HepG2 (cell line): ENCODE measurements around the gene LRRN4CL. TPM values are rescaled to one million over a fixed set of nuclear protein-coding genes. Genes with fewer than 3 reads are reported as not detected.
"Not testable (repeated sequence)": the region's sequence is repeated elsewhere in the genome, so short reads cannot be mapped to it uniquely, and the experiment has no call there.

Experiments used
- ATAC-seq: fragments of 200-7000 bp; cut with Tn5 transposase; 3 replicates; pipeline ENCODE4 v1.9.1; 2020; ENCODE audit warnings: mild to moderate bottlenecking, moderate library complexity
- BruUV-seq: library from RNA; stranded (reverse); fragments of 400-500 nt; replicated peaks from 2 replicates; lab custom pipeline; 2021; lab: Mats Ljungman, UMichigan
- CTCF ChIA-PET: fragments of 300-600 bp; formaldehyde crosslinking; extraction: SDS; loops from one replicate; lab custom pipeline; 2021; ENCODE audit warnings: low total read pairs, inconsistent platforms, low intra/inter-chr PET ratio; lab: Yijun Ruan, JAX
- POLR2A ChIA-PET: fragments of 350-600 bp; sonication (Branson Sonifier 250); formaldehyde crosslinking; loops from one replicate; lab custom pipeline; 2020; ENCODE audit warnings: antibody characterized with exemption, inconsistent platforms; lab: Yijun Ruan, JAX
- DNase-seq: peaks from one replicate; pipeline ENCODE4 v3.0.0-alpha.2; 2015; ENCODE audit warnings: low spot score
- FAIRE-seq: peaks from 3 replicates; lab custom pipeline; 2011; peaks lifted over from hg19 to GRCh38; lab: Jason Lieb, UNC
- H2AFZ ChIP-seq: one replicate; pipeline ENCODE4 v1.6.1; 2011; ENCODE audit warnings: low read length, inconsistent platforms
- H3K27ac ChIP-seq: fragments of 300-600 bp; 3 replicates; pipeline ENCODE4 v1.8.0; 2011; ENCODE audit warnings: mixed run types, mild to moderate bottlenecking, mixed read lengths, low read length, inconsistent platforms; ENCODE audit not compliant: insufficient read depth; ENCODE audit errors: extremely low read length
- H3K27me3 ChIP-seq, 2 experiments: fragments of 200-600 bp in 1 of 2; 2 replicates in 1 of 2; 3 replicates in 1 of 2; pipeline versions ENCODE4 v1.6.0 to v1.8.0; 2011; ENCODE audit warnings: low read length in 2 of 2, mild to moderate bottlenecking in 2 of 2, moderate library complexity in 2 of 2, inconsistent platforms in 1 of 2; ENCODE audit not compliant: insufficient read depth in 2 of 2, control insufficient read depth in 1 of 2
- H3K36me3 ChIP-seq, 2 experiments: fragments of 200-600 bp in 1 of 2; replicated peaks in 1 of 2; 2 replicates in 1 of 2; 3 replicates in 1 of 2; pipeline versions ENCODE4 v1.5.1 to v1.8.0; 2011; ENCODE audit warnings: low read length in 2 of 2, inconsistent platforms in 1 of 2; ENCODE audit not compliant: insufficient read depth in 2 of 2, control insufficient read depth in 1 of 2
- H3K4me1 ChIP-seq: 2 replicates; pipeline ENCODE4 v1.5.1; 2012; ENCODE audit warnings: low read length, inconsistent platforms; ENCODE audit not compliant: insufficient read depth
- H3K4me2 ChIP-seq: 2 replicates; pipeline ENCODE4 v1.6.0; 2011; ENCODE audit warnings: low read depth, low read length, inconsistent platforms
- H3K4me3 ChIP-seq, 3 experiments: fragments of 200-600 bp in 1 of 3; sonication (generic), shearing (Covaris generic) in 1 of 3; replicated peaks in 1 of 3; 2 replicates each; pipeline ENCODE4 v1.5.1; 2011 to 2016; ENCODE audit warnings: low read length in 3 of 3, inconsistent platforms in 2 of 3, low read depth in 2 of 3, mild to moderate bottlenecking in 2 of 3, control low read depth in 1 of 3, mixed read lengths in 1 of 3; ENCODE audit not compliant: insufficient read depth in 1 of 3
- H3K79me2 ChIP-seq: one replicate; pipeline ENCODE4 v1.6.1; 2011; ENCODE audit warnings: low read length, inconsistent platforms; ENCODE audit not compliant: insufficient read depth
- H3K9ac ChIP-seq: 2 replicates; pipeline ENCODE4 v1.6.0; 2011; ENCODE audit warnings: mild to moderate bottlenecking, low read depth, low read length, inconsistent platforms; ENCODE audit not compliant: insufficient read depth
- H3K9me3 ChIP-seq: 2 replicates; pipeline ENCODE4 v1.5.1; 2012; ENCODE audit warnings: mild to moderate bottlenecking, low read length
- H4K20me1 ChIP-seq: 2 replicates; pipeline ENCODE4 v1.6.0; 2011; ENCODE audit warnings: inconsistent platforms, mild to moderate bottlenecking, low read length, moderate library complexity; ENCODE audit not compliant: insufficient read depth
- HOXA5 ChIP-seq: sonication (generic); formaldehyde crosslinking; IDR thresholded peaks from 2 replicates; pipeline ENCODE4 v1.4.0; 2020; ENCODE audit warnings: missing genetic modification reagents
- NFE2L1 ChIP-seq: sonication (generic); formaldehyde crosslinking; IDR thresholded peaks from 2 replicates; pipeline ENCODE4 v1.4.0; 2020; ENCODE audit warnings: missing genetic modification reagents, mild to moderate bottlenecking, borderline replicate concordance
- WGBS: methylation state at CpG from one replicate; pipeline ENCODE4 v1.1.6; 2017; ENCODE audit warnings: low lambda C conversion rate; 5-methylcytosine and 5-hydroxymethylcytosine counted together
- in situ Hi-C: cut with HindIII; loops from 2 replicates; pipeline ENCODE4 v1.10.0; 2017; ENCODE audit warnings: low pct_unique_long_range_greater_than_20kb; ENCODE audit not compliant: extremely low pct_ligation_motif_present
- intact Hi-C: fragments of 100-400 bp; cut with micrococcal nuclease; formaldehyde crosslinking; loops from one replicate; pipeline ENCODE4 v1.10.0; 2022; ENCODE audit not compliant: unreplicated experiment
- polyA plus RNA-seq, 8 experiments: library from polyadenylated mRNA; depleted of rRNA in 3 of 8; stranded (reverse) in 7 of 8; unstranded in 1 of 8; fragments of >200 nt; fragmentation: Illumina TruSeq in 4 of 8; extraction: Trizol in 4 of 8; gene quantifications; 2 replicates each; pipeline versions ENCODE4 v1.2.1 to v1.2.3, GENCODE V29; 2011 to 2016; ENCODE audit warnings: low read depth in 4 of 8, missing spikeins in 1 of 8, mixed read lengths in 1 of 8; ENCODE audit not compliant: insufficient read depth in 1 of 8
- total RNA-seq, 5 experiments: library from RNA; depleted of rRNA; stranded (reverse); fragments of >200 nt; fragmentation: Illumina TruSeq; extraction: Trizol; gene quantifications; 2 replicates each; pipeline ENCODE4 v1.2.3, GENCODE V29; 2016; ENCODE audit warnings: low read depth in 1 of 5
- TF ChIP-seq, protein P1 (sequence below): sonication (generic); formaldehyde crosslinking; IDR thresholded peaks from 2 replicates; pipeline ENCODE4 v1.8.0; 2022; ENCODE audit warnings: mild to moderate bottlenecking, missing genetic modification reagents, borderline replicate concordance
- TF ChIP-seq, protein P2 (sequence below): sonication (generic); formaldehyde crosslinking; IDR thresholded peaks from 2 replicates; pipeline ENCODE4 v1.8.1; 2023; ENCODE audit warnings: missing genetic modification reagents, mild to moderate bottlenecking, borderline replicate concordance
- TF ChIP-seq, protein P3 (sequence below): sonication (generic); formaldehyde crosslinking; IDR thresholded peaks from 2 replicates; pipeline ENCODE4 v1.9.0; 2021; ENCODE audit warnings: missing genetic modification reagents, borderline replicate concordance

The LRRN4CL gene
- total and polyA plus RNA-seq, 2 of the 13 experiments (the other 11 are each of a cell fraction or from before 2014, with no cell fraction given) = 0.11 TPM; not detected in 1

DNA sequence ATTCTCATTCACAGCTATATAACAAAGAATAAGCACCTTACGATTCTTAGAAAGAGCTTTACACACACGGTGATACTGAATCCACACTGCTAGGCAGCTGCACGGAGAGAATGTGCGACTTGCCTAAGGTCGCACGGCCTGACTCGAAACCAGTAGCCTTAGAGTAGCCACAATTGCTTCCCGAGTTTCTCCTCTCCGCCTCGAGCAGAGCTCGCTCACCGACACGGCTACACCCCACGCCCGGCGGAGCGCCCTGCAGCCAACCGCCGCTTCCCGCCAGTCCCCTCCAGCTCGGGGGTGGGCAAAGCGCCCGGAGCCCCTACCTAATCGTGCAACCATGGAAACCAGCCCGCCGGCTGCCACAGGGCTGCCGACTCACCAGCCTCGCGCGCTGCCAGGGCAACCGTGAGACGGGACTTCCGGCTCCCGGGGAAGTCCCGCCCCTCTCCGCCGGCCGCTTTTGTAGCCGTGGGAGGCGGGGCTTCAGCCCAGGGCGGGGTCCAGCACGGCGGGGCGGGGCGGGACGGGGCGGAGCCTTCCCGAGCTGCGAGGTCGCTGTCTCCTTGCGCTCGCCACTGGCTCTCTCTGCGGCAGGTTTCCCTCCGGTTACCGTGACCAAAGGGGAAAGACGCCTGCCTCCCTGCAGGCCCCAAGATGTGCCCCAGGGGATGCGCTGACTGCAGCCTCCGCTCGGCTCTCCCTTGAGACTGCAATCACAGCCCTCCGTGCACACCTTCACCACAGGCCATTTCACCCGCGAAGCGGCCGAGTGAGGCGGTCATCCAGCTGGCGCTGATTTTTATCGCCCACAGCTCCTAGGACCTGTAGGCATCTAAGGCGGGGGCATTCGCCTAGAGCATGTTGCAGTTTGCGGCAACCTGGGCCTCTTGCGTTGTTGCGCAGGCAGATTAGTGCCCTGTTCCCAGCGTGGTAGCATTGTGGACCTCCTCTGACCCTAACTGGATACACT, 16.8 kb upstream of the LRRN4CL start (continued):
- TF ChIP-seq, protein P1, sequence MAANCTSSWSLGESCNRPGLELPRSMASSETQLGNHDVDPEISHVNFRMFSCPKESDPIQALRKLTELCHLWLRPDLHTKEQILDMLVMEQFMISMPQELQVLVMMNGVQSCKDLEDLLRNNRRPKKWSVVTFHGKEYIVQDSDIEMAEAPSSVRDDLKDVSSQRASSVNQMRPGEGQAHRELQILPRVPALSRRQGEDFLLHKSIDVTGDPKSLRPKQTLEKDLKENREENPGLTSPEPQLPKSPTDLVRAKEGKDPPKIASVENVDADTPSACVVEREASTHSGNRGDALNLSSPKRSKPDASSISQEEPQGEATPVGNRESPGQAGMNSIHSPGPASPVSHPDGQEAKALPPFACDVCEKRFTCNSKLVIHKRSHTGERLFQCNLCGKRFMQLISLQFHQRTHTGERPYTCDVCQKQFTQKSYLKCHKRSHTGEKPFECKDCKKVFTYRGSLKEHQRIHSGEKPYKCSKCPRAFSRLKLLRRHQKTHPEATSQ (CRISPR knock-in tag) = no peak
- TF ChIP-seq, protein P2, sequence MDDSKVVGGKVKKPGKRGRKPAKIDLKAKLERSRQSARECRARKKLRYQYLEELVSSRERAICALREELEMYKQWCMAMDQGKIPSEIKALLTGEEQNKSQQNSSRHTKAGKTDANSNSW (CRISPR knock-in tag) = 0 out of 2 replicates have a peak, but pooled peaks have one; percentile 48
- no peak for TF ChIP-seq HOXA5

DNA sequence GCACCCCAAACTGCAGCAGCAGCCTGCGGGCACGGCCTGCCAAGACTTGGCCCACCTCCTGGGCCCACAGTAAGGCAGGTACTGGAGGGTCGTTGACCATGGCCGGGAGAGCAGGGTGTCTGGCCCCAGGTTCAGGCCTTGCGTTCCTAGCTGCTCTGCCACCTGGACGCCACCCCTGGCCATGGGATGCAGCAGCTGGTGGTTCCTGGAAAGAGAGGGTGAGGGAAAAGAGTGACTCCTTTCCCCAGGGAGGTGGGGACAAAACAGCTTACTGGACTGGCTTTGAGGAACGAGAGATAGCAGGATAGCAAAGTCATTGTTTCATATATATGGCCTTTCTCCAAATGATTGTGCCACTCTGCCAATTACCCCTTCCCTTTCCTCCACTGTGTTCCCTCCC, 16.1 kb upstream of the LRRN4CL start:
- no peak; the same call in 2 of the 3 replicates for ATAC-seq
- BruUV-seq = no TSS peak
- no peak for DNase-seq
- in situ Hi-C loops (loop anchor here (10.0 kb wide), 1 partner anchor 311 kb away; no protein-coding TSS in a partner anchor), intact Hi-C loops (no loop called here)
- ChIA-PET CTCF (no interaction called here), POLR2A (interaction anchor here (0.8 to 4.3 kb wide), 13 partner anchors 22 to 136 kb away, joined by 3 to 27 read pairs (median 8); partner anchors contain the start of genes B3GAT3, C11orf98, CSKMT and HNRNPUL2)
- H3K9me3 ChIP-seq = no peaks in the 10 kb centered on the region
- peaks cover 7 to 24% of the 10 kb centered on the region in 2 experiments for H3K36me3 ChIP-seq
- H2AFZ ChIP-seq = no peak overlapping the region
- H3K27ac ChIP-seq = peak overlapping the region; percentile 69
- H3K4me2 ChIP-seq = peak overlapping the region; percentile 99
- H3K27me3 ChIP-seq = no peaks in the 10 kb centered on the region
- peaks cover 18% of the 10 kb centered on the region for H3K4me1 ChIP-seq
- H3K79me2 ChIP-seq = no peaks in the 10 kb centered on the region
- H4K20me1 ChIP-seq = peaks cover 6% of the 10 kb centered on the region; the same call in 1 of the 2 replicates
- 60% methylated on average over 7 of the region's 7 CpGs for WGBS
- peak overlapping the region; percentile 78 for H3K9ac ChIP-seq
- 0 out of 2 replicates have a peak, but pooled peaks have one; percentile 65 for TF ChIP-seq NFE2L1 (CRISPR knock-in tag)
- TF ChIP-seq, protein P3, sequence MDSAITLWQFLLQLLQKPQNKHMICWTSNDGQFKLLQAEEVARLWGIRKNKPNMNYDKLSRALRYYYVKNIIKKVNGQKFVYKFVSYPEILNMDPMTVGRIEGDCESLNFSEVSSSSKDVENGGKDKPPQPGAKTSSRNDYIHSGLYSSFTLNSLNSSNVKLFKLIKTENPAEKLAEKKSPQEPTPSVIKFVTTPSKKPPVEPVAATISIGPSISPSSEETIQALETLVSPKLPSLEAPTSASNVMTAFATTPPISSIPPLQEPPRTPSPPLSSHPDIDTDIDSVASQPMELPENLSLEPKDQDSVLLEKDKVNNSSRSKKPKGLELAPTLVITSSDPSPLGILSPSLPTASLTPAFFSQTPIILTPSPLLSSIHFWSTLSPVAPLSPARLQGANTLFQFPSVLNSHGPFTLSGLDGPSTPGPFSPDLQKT (CRISPR knock-in tag) = no peak
- no peak for FAIRE-seq
- peak overlapping the region; percentile 70 to 86 (median 80) for H3K4me3 ChIP-seq

DNA sequence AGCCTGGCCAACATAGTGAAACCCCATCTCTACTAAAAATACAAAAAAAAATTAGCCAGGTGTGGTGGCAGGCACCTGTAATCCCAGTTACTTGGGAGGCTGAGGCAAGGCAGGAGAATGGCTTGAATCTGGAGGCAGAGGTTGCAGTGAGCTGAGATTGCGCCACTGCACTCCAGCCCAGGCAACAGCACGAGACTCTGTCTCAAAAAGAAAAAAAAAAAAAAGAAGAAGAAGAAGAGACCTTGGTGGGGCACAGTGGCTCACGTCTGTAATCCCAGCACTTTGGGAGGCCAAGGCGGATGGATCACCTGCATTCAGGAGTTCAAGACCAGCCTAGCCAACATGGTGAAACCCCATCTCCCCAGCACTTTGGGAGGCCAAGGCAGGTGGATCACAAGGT, 14.6 kb upstream of the LRRN4CL start:
- FAIRE-seq, H3K9ac ChIP-seq, H3K27me3 ChIP-seq, H3K27ac ChIP-seq, BruUV-seq, H3K4me3 ChIP-seq, intact Hi-C loops, H3K79me2 ChIP-seq, H4K20me1 ChIP-seq, POLR2A ChIA-PET, H3K4me2 ChIP-seq, DNase-seq, CTCF ChIA-PET, H2AFZ ChIP-seq, ATAC-seq, H3K9me3 ChIP-seq: not testable (repeated sequence)
- in situ Hi-C loops = loop anchor here (10.0 kb wide), 1 partner anchor 309 kb away; no protein-coding TSS in a partner anchor
- peaks cover 5 to 13% of the 10 kb centered on the region in 2 experiments for H3K36me3 ChIP-seq
- 98% methylated on average over 4 of the region's 4 CpGs for WGBS
- peaks cover 18% of the 10 kb centered on the region for H3K4me1 ChIP-seq
